Stimulated activated CD4-positive, alpha-beta T cell treated with anti-CD3 and anti-CD28 coated beads, TNF-alpha, amount 100 ng/mL, for 24 hours (primary cell): ENCODE data around the gene PPFIBP1.
A peak's percentile ranks its signal among the peaks of the same experiment; 100 is the strongest.
"Not testable (repeated sequence)": the region's sequence is repeated elsewhere in the genome, so short reads cannot be mapped to it uniquely, and the experiment has no call there.

Experiments used
- DNase-seq, 3 experiments: peaks; one replicate each; pipeline ENCODE4 v3.0.0-alpha.2; 2020; ENCODE audit warnings: low read depth in 3 of 3

PPFIBP1 gene

GRCh38 chr12:27627853-27628469 is 104.0 kb downstream of the PPFIBP1 start:
- DNase-seq: not testable (repeated sequence)

GRCh38 chr12:27630219-27630618 is 106.2 kb downstream of the PPFIBP1 start:
- DNase-seq: not testable (repeated sequence)

DNA sequence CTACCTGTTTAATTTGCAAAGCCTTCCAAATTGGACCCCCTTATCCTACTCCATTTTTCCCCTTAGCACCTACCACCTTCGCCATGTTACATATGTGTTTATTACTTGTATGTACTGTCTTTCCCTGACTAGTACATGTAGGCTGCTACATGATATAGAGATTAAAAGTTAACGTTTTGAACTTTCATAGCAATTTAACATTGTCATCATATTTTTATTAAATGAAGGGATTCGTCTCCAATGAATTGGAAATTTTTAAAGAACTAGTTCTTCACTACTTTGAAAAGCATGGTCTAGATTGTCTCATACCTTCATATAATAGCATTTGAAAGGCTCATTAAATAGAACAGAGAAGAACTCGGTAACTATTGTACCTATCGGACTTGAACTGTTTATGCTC is 107.4 kb downstream of the PPFIBP1 start:
- no peak for DNase-seq

DNA sequence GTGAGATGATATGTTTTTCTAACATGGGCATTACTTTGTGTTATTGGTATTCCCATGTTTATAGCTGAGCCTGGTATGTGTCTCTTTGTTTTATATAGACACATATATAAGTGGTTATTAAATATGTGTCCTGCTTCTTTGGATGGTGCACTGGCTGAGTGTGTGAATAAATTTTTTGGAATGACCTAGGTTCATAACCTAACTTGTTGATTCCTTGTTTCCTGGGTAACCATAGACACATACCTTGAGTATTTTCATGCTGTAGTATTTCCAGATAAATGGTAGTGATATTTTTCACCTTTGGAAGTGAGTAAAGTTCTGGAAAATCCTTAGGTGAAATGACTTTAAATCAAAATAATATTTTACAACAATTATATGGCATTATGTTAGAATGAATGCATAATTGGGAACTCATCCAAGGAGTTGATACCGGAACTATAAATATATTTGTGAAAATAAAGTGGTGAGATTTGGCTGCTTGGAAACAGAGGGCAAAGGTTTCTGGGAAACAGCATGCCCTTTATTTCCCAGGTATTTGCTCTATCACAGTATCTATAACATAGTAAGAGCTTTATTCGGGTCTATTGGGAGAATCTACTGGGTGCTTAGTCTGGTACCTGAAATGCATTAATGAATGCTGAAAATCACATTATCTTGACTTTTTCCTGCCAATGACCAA is 107.9 kb downstream of the PPFIBP1 start:
- no peak for DNase-seq

- DNase-seq: no peak
Observed at GRCh38 chr12:27635349-27635972, 111.5 kb downstream of the PPFIBP1 start.

GRCh38 chr12:27636569-27636968 is 112.6 kb downstream of the PPFIBP1 start:
- DNase-seq: not testable (repeated sequence)

GRCh38 chr12:27637524-27637923 is 113.5 kb downstream of the PPFIBP1 start:
- DNase-seq: no peak

DNA sequence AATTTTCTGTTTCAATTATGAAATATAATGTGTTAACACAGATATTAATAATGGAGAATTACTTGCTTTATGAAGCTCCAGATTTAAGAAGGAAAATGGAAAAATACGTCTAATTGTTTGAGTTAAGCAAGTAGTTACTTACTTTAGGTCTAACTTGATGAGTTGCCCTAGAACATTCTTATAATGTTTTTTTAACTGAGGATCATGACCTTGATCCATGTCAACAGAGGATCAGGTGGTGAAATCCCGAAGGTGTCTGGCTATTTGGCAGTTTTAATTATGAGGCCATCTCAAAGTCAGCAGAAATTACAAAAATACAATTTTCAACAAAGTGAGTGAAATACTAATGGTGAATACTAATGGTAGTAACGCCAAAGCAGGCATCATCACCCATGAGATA is 115.3 kb downstream of the PPFIBP1 start:
- DNase-seq: no peak

DNA sequence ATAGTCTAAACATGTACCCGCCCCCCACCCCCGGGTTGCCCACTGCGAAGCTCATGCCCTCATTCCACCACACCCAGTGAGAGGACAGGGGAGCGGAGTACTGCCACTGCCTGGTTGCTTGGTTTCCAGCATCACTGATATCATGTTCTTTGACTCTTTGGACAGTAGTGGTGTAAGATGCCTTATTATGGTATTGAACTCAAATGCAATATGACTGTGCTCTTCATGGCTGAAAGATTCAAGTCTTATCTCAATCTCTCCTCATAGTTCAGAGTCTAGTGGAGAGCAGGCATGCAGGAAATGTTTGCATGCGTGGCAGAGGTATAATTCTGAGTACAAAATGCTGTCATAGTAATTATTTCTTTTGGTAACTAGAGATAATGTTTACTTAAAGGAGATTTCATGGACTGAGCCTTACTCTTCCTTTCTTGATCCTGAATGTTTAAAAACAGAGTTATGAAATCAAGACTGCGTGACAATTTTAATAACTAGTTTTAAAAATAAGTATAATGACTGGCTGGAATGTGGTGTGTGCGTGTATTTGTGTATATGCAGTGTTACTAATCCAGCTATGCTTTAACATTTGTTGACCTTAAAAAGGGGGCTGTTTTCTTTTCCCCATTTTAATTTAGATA is 116.7 kb downstream of the PPFIBP1 start:
- not testable (repeated sequence) for DNase-seq

GRCh38 chr12:27642361-27642760 is 118.4 kb downstream of the PPFIBP1 start:
- not testable (repeated sequence) for DNase-seq

DNA sequence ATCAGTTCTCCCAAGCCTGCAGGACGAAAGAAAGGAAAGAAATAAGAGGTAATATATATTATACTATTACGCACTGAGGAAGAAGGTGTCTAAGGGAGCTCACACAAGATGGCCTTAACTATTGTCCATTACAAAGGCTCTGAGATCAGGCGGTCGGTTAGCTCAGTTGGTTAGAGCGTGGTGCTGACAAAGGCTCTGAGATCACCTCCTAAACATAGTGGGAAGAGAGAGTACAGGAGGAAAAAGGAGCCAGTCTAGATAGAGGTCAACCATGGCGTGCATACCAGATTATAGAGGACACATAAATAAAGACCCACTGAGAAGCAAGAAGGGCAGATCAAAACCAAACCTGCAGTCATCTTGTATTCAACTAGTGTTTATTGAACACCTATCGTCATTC is 118.9 kb downstream of the PPFIBP1 start:
- DNase-seq: not testable (repeated sequence)

DNA sequence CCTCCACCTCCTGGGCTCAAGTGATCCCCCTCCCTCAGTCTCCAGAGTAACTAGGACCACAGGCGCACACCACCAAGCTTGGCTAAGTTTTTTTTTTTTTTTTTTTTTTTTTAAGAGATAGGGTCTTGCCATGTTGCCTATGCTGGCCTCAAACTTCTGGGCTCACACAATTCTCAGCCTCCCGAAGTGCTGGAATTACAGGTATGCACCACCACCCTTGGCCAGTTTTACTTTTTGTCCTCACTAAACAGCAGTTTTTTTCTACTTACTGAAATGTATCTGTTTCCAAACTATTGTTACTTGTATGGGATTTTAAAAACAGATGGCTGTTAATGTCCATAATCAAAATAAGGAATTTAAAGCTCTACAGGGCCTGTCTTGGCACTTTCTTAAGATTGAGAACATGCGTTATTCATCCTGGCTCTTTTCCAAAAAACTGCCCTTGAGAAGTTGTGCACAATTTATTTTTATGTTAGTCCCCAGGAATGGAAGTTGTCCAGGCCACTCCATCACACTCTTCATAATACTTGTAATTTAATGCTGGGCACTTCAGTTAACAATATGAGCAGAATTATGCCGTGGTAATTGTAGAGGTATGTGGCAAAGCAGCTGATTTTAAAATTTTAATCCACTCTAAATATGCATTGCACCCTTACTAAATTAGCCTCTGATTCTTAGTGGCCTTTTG is 120.3 kb downstream of the PPFIBP1 start:
- no peak for DNase-seq

DNA sequence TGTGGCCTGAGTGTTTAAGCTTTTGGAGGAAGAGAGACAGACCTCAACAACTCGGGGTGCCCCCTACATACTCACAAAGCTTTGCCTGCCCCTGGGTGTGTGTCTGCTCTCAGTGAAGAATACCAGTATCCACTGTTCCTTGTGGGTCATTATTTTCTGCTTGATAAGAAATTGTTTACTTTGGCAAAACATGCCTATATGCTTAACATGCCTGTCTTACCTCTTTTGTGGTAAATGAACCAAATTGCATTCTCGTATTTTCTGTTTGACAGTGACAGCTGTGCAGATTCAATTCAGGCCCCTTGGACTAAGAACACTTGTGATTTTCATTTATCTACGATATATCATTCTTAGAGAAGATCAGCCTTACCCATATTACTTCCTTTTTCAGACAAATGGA is 121.7 kb downstream of the PPFIBP1 start:
- DNase-seq: no peak

- no peak for DNase-seq
Observed at GRCh38 chr12:27646149-27646548, 122.1 kb downstream of the PPFIBP1 start.

GRCh38 chr12:27650011-27650410 is 126.0 kb downstream of the PPFIBP1 start:
- DNase-seq: no peak

GRCh38 chr12:27651201-27651600 is 127.2 kb downstream of the PPFIBP1 start:
- DNase-seq: no peak

DNA sequence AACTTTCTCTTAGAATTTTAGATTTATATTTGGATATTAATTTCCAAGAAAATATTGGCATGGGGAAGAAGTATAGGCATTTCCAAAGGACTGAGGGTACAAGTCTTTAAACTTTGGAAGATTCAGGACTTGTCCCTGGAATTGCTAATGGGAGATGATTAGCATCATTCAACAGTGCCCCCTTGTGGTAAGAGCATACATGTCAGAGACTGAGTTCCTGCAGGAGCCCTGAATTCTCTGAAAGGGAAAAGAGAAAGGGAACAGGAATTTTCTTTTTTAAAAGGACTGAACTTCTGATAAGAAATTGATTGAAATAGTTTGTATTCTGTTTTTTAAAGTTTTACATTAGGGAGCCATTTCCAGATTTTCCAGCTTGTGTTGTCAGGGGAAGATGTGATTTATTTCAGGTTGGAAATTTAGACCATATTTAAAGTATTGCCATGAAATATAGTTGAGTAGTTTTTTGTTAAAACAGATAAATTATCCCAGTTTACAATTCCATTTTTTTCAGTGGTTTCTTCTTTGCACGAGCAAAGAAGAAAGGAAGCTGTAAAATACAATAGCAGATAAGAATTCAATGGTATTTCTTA is 128.3 kb downstream of the PPFIBP1 start:
- DNase-seq: peak in 2 of 3 experiments; percentile 12 to 30

GRCh38 chr12:27653661-27654060 is 129.7 kb downstream of the PPFIBP1 start:
- no peak for DNase-seq

- not testable (repeated sequence) for DNase-seq
Observed at GRCh38 chr12:27655476-27655875, 131.5 kb downstream of the PPFIBP1 start.

DNA sequence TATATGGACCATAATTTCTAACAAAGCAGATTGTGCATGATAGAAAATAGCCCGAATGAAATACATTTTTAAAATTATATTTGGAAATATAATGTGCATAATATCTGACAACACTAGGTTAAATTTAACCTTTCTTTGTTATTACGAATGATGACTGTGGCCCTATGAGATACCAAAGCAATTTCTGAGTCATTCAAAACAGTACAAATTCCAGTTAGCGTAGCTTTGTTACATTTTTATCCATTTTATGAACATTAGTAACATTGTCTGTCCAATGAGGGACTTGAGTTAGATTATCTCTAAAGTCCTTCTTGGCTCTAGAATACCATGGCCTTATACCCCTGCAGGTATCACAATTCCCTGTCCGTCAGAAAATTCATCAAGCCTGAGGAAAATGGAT is 133.3 kb downstream of the PPFIBP1 start:
- no peak for DNase-seq

DNA sequence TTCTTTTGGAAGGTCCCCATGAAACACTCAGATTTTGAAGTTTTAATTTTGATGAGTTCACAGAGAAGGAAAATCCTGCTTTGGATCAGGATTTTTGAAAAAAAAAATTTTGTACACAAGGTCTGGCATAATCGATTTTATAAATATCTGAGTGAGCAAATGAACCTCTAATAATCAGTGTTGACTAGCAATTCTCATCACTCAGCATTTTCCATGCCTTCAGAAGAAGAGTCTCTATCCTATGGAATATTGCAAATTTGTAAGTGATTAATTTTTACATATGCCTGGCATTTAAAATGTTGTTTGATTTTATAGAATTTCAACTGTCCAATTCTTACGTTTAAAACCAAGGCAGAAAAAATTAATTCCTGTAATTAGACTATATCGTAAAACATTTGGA is 141.7 kb downstream of the PPFIBP1 start:
- no peak for DNase-seq

DNA sequence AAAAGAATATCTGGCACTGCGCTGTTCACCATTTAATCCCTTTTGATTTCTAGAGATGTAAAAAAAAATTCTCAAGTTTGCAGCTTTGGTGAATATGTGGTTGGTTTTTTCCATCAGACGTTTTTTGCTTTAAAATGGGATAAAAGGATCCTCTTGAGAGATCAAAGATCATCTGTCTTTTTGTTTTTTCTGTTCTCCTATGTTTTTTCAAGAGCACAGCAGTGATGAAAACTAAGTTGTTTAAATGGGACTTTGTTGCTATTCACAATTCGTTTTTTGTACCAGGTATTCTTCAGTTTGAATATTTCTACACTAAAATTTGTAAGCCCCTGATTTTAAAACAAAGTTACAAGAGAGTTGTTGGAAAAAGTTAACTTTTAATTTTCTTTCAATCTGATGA is 142.5 kb downstream of the PPFIBP1 start:
- no peak for DNase-seq
